H1 (cell line): ENCODE measurements around the gene RASGEF1C. TPM values are rescaled to one million over a fixed set of nuclear protein-coding genes. Genes with fewer than 3 reads are reported as not detected.

ENCODE experiments used
- BRCA1 ChIP-seq: IDR thresholded peaks from 2 replicates; pipeline ENCODE4 v1.6.1; 2012; ENCODE audit warnings: low read depth, low read length, improper control_type of control experiment
- CEBPB ChIP-seq: IDR thresholded peaks from 2 replicates; pipeline ENCODE4 v1.6.1; 2012; ENCODE audit warnings: low read depth, low read length
- KDM4A ChIP-seq: IDR thresholded peaks from one replicate; pipeline ENCODE4 v1.7.1; 2012; ENCODE audit warnings: low read depth, mild to moderate bottlenecking, moderate library complexity, low read length, inconsistent platforms; ENCODE audit not compliant: severe bottlenecking
- NRF1 ChIP-seq: IDR thresholded peaks from 2 replicates; pipeline ENCODE4 v1.6.1; 2011; ENCODE audit warnings: mild to moderate bottlenecking, low read depth, low read length, improper control_type of control experiment
- POLR2AphosphoS5 ChIP-seq: IDR thresholded peaks from 2 replicates; pipeline ENCODE4 v1.6.1; 2011; ENCODE audit warnings: low read depth, low read length
- POU5F1 ChIP-seq: IDR thresholded peaks from 2 replicates; pipeline ENCODE4 v1.6.1; 2011; ENCODE audit warnings: low read depth, mild to moderate bottlenecking, low read length, moderate library complexity
- RNF2 ChIP-seq: fragments of 200-900, 300-1000 bp; sonication (generic); IDR thresholded peaks from 2 replicates; pipeline ENCODE4 v1.7.1; 2016; ENCODE audit warnings: borderline replicate concordance, low read depth, mild to moderate bottlenecking, antibody characterized with exemption, low read length; ENCODE audit not compliant: poor library complexity, severe bottlenecking; ENCODE audit errors: missing control alignments
- SAP30 ChIP-seq: fragments of 300-600 bp; sonication (generic); IDR thresholded peaks from 2 replicates; pipeline ENCODE4 v1.7.1; 2012; ENCODE audit warnings: low read length, moderate library complexity, mild to moderate bottlenecking, inconsistent platforms; ENCODE audit not compliant: insufficient read depth, insufficient replicate concordance
- SRF ChIP-seq: IDR thresholded peaks from 2 replicates; pipeline ENCODE4 v1.6.1; 2011; ENCODE audit warnings: mild to moderate bottlenecking, low read depth, low read length, moderate library complexity
- TAF1 ChIP-seq: IDR thresholded peaks from 2 replicates; pipeline ENCODE4 v1.6.1; 2011; ENCODE audit warnings: mild to moderate bottlenecking, low read depth, low read length
- polyA plus RNA-seq, 7 experiments: library from polyadenylated mRNA; depleted of rRNA in 3 of 7; stranded (reverse) in 5 of 7; unstranded in 2 of 7; fragments of >200 nt in 5 of 7; fragments of 200-250 nt in 2 of 7; gene quantifications; 1 replicate in 5 of 7; 2 replicates in 1 of 7; 4 replicates in 1 of 7; pipeline versions ENCODE4 v1.2.1 to v1.2.3, GENCODE V29; 2011 to 2013; ENCODE audit warnings: missing spikeins in 2 of 7, mixed read lengths in 2 of 7
- total RNA-seq: library from RNA; stranded (reverse); fragmentation: NEBNext Ultra II Directional; extraction: Animal tissue kit (Norgen Biotek cat#: 25700); gene quantifications from 2 replicates; pipeline ENCODE4 v1.2.1, GENCODE V29; 2021
- TF ChIP-seq, protein P1 (sequence below): fragments of 300-600 bp; sonication (generic); IDR thresholded peaks from 2 replicates; pipeline ENCODE4 v1.7.1; 2012; ENCODE audit warnings: low read length, moderate library complexity, mild to moderate bottlenecking, inconsistent platforms; ENCODE audit not compliant: insufficient replicate concordance

RASGEF1C gene
- total and polyA plus RNA-seq, 2 of the 8 experiments (the other 6 are each of a cell fraction or from before 2014, with no cell fraction given) = 0.26 to 0.61 TPM

DNA sequence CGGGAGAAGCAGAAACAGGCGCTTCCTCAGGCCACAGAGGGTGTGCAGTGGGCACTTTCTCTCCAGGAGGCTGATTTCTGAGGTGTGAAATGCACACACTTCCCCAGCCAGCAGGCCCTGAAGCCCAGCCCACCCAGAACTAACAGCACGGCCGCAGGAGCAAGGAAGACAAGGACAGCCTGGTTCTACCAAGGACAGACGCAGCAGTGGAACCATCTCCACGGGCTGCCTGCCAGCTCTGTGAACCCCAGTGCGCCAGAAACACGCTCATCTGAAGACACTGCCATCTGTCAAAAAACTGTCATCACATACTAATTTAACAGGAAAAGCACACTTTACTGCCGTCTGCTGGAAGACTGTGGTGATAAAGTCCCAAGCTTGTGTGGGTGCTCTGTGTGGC is 42.1 kb upstream of the RASGEF1C start (continued):
- TF ChIP-seq, protein P1, sequence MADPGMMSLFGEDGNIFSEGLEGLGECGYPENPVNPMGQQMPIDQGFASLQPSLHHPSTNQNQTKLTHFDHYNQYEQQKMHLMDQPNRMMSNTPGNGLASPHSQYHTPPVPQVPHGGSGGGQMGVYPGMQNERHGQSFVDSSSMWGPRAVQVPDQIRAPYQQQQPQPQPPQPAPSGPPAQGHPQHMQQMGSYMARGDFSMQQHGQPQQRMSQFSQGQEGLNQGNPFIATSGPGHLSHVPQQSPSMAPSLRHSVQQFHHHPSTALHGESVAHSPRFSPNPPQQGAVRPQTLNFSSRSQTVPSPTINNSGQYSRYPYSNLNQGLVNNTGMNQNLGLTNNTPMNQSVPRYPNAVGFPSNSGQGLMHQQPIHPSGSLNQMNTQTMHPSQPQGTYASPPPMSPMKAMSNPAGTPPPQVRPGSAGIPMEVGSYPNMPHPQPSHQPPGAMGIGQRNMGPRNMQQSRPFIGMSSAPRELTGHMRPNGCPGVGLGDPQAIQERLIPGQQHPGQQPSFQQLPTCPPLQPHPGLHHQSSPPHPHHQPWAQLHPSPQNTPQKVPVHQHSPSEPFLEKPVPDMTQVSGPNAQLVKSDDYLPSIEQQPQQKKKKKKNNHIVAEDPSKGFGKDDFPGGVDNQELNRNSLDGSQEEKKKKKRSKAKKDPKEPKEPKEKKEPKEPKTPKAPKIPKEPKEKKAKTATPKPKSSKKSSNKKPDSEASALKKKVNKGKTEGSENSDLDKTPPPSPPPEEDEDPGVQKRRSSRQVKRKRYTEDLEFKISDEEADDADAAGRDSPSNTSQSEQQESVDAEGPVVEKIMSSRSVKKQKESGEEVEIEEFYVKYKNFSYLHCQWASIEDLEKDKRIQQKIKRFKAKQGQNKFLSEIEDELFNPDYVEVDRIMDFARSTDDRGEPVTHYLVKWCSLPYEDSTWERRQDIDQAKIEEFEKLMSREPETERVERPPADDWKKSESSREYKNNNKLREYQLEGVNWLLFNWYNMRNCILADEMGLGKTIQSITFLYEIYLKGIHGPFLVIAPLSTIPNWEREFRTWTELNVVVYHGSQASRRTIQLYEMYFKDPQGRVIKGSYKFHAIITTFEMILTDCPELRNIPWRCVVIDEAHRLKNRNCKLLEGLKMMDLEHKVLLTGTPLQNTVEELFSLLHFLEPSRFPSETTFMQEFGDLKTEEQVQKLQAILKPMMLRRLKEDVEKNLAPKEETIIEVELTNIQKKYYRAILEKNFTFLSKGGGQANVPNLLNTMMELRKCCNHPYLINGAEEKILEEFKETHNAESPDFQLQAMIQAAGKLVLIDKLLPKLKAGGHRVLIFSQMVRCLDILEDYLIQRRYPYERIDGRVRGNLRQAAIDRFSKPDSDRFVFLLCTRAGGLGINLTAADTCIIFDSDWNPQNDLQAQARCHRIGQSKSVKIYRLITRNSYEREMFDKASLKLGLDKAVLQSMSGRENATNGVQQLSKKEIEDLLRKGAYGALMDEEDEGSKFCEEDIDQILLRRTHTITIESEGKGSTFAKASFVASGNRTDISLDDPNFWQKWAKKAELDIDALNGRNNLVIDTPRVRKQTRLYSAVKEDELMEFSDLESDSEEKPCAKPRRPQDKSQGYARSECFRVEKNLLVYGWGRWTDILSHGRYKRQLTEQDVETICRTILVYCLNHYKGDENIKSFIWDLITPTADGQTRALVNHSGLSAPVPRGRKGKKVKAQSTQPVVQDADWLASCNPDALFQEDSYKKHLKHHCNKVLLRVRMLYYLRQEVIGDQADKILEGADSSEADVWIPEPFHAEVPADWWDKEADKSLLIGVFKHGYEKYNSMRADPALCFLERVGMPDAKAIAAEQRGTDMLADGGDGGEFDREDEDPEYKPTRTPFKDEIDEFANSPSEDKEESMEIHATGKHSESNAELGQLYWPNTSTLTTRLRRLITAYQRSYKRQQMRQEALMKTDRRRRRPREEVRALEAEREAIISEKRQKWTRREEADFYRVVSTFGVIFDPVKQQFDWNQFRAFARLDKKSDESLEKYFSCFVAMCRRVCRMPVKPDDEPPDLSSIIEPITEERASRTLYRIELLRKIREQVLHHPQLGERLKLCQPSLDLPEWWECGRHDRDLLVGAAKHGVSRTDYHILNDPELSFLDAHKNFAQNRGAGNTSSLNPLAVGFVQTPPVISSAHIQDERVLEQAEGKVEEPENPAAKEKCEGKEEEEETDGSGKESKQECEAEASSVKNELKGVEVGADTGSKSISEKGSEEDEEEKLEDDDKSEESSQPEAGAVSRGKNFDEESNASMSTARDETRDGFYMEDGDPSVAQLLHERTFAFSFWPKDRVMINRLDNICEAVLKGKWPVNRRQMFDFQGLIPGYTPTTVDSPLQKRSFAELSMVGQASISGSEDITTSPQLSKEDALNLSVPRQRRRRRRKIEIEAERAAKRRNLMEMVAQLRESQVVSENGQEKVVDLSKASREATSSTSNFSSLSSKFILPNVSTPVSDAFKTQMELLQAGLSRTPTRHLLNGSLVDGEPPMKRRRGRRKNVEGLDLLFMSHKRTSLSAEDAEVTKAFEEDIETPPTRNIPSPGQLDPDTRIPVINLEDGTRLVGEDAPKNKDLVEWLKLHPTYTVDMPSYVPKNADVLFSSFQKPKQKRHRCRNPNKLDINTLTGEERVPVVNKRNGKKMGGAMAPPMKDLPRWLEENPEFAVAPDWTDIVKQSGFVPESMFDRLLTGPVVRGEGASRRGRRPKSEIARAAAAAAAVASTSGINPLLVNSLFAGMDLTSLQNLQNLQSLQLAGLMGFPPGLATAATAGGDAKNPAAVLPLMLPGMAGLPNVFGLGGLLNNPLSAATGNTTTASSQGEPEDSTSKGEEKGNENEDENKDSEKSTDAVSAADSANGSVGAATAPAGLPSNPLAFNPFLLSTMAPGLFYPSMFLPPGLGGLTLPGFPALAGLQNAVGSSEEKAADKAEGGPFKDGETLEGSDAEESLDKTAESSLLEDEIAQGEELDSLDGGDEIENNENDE = no peak
- no peak for TF ChIP-seq KDM4A
- TF ChIP-seq RNF2 = no peak
- no peak for TF ChIP-seq NRF1
- no peak for TF ChIP-seq BRCA1
- no peak for TF ChIP-seq CEBPB
- no peak for TF ChIP-seq SRF
- TF ChIP-seq TAF1 = no peak
- TF ChIP-seq POU5F1 = no peak
- TF ChIP-seq POLR2AphosphoS5 = no peak
- TF ChIP-seq SAP30 = no peak
